ENCODE results near the gene WIZ. TPM values are rescaled to one million over a fixed set of nuclear protein-coding genes. Genes with fewer than 3 reads are reported as not detected.

The WIZ gene
- total and polyA plus RNA-seq, 2 experiments from 2014 or later = 40.3 to 82.7 TPM

GRCh38 chr19:15457701-15458484, 8.1 kb upstream of the WIZ start:
- H3K9me3 ChIP-seq (ENCODE audit: low read depth) = no peaks in the 10 kb centered on the region
- H3K4me3 ChIP-seq = no peak overlapping the region
- H3K27me3 ChIP-seq = peaks cover 77% of the 10 kb centered on the region
- H3K36me3 ChIP-seq = no peaks in the 10 kb centered on the region
- no peak overlapping the region for H3K27ac ChIP-seq
- no peak for DNase-seq (ENCODE audit: low read depth in 1 of 2, low spot score in 1 of 2)
- no peaks in the 10 kb centered on the region for H3K4me1 ChIP-seq (ENCODE audit: low read depth)
- no peak for TF ChIP-seq CTCF (IDR thresholded peaks at IDR 0.05; ENCODE audit: low read depth, low read length)

- peaks cover 77% of the 10 kb centered on the region for H3K27me3 ChIP-seq
- DNase-seq (ENCODE audit: low read depth in 1 of 2, low spot score in 1 of 2) = peak in 1 of 2 donors; percentile 14
- H3K4me3 ChIP-seq = peak overlapping the region; percentile 13
- no peaks in the 10 kb centered on the region for H3K4me1 ChIP-seq (ENCODE audit: low read depth)
- no peak for TF ChIP-seq CTCF (IDR thresholded peaks at IDR 0.05; ENCODE audit: low read depth, low read length)
- H3K9me3 ChIP-seq (ENCODE audit: low read depth) = no peaks in the 10 kb centered on the region
- H3K27ac ChIP-seq = no peak overlapping the region
- no peaks in the 10 kb centered on the region for H3K36me3 ChIP-seq
Observed at GRCh38 chr19:15456871-15457700, 7.3 kb upstream of the WIZ start.

GRCh38 chr19:15456441-15456840, 6.7 kb upstream of the WIZ start:
- no peak overlapping the region for H3K4me3 ChIP-seq
- no peaks in the 10 kb centered on the region for H3K4me1 ChIP-seq (ENCODE audit: low read depth)
- H3K9me3 ChIP-seq (ENCODE audit: low read depth) = no peaks in the 10 kb centered on the region
- TF ChIP-seq CTCF (IDR thresholded peaks at IDR 0.05; ENCODE audit: low read depth, low read length) = no peak
- no peak for DNase-seq (ENCODE audit: low read depth in 1 of 2, low spot score in 1 of 2)
- H3K36me3 ChIP-seq = no peaks in the 10 kb centered on the region
- H3K27me3 ChIP-seq = peaks cover 77% of the 10 kb centered on the region
- no peak overlapping the region for H3K27ac ChIP-seq

- no peak for DNase-seq (ENCODE audit: low read depth in 1 of 2, low spot score in 1 of 2)
- H3K27me3 ChIP-seq = peaks cover 73% of the 10 kb centered on the region
- H3K4me3 ChIP-seq = no peak overlapping the region
- H3K4me1 ChIP-seq (ENCODE audit: low read depth) = no peaks in the 10 kb centered on the region
- no peaks in the 10 kb centered on the region for H3K36me3 ChIP-seq
- H3K9me3 ChIP-seq (ENCODE audit: low read depth) = no peaks in the 10 kb centered on the region
- no peak overlapping the region for H3K27ac ChIP-seq
- TF ChIP-seq CTCF (IDR thresholded peaks at IDR 0.05; ENCODE audit: low read depth, low read length) = no peak
Observed at GRCh38 chr19:15455996-15456395, 6.2 kb upstream of the WIZ start.

- no peak overlapping the region for H3K4me3 ChIP-seq
- no peak for DNase-seq (ENCODE audit: low read depth in 1 of 2, low spot score in 1 of 2)
- H3K27me3 ChIP-seq = peaks cover 55% of the 10 kb centered on the region
Observed at GRCh38 chr19:15453906-15454860, 4.4 kb upstream of the WIZ start.

More at GRCh38 chr19:15453906-15454860, 4.4 kb upstream of the WIZ start:
- Histone ChIP-seq H3K36me3 (no peaks in the 10 kb centered on the region), H3K4me1 (ENCODE audit: low read depth) (no peaks in the 10 kb centered on the region), H3K9me3 (ENCODE audit: low read depth) (no peaks in the 10 kb centered on the region), H3K27ac (no peak overlapping the region)
- peak; percentile 38 for TF ChIP-seq CTCF (IDR thresholded peaks at IDR 0.05; ENCODE audit: low read depth, low read length)

All from cardiac muscle cell (in vitro differentiated cells and primary cell).